ENCODE results near the gene EDEM3.
"Not testable (repeated sequence)": the region's sequence is repeated elsewhere in the genome, so short reads cannot be mapped to it uniquely, and the experiment has no call there.

EDEM3 gene, protein sequence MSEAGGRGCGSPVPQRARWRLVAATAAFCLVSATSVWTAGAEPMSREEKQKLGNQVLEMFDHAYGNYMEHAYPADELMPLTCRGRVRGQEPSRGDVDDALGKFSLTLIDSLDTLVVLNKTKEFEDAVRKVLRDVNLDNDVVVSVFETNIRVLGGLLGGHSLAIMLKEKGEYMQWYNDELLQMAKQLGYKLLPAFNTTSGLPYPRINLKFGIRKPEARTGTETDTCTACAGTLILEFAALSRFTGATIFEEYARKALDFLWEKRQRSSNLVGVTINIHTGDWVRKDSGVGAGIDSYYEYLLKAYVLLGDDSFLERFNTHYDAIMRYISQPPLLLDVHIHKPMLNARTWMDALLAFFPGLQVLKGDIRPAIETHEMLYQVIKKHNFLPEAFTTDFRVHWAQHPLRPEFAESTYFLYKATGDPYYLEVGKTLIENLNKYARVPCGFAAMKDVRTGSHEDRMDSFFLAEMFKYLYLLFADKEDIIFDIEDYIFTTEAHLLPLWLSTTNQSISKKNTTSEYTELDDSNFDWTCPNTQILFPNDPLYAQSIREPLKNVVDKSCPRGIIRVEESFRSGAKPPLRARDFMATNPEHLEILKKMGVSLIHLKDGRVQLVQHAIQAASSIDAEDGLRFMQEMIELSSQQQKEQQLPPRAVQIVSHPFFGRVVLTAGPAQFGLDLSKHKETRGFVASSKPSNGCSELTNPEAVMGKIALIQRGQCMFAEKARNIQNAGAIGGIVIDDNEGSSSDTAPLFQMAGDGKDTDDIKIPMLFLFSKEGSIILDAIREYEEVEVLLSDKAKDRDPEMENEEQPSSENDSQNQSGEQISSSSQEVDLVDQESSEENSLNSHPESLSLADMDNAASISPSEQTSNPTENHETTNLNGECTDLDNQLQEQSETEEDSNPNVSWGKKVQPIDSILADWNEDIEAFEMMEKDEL

DNA sequence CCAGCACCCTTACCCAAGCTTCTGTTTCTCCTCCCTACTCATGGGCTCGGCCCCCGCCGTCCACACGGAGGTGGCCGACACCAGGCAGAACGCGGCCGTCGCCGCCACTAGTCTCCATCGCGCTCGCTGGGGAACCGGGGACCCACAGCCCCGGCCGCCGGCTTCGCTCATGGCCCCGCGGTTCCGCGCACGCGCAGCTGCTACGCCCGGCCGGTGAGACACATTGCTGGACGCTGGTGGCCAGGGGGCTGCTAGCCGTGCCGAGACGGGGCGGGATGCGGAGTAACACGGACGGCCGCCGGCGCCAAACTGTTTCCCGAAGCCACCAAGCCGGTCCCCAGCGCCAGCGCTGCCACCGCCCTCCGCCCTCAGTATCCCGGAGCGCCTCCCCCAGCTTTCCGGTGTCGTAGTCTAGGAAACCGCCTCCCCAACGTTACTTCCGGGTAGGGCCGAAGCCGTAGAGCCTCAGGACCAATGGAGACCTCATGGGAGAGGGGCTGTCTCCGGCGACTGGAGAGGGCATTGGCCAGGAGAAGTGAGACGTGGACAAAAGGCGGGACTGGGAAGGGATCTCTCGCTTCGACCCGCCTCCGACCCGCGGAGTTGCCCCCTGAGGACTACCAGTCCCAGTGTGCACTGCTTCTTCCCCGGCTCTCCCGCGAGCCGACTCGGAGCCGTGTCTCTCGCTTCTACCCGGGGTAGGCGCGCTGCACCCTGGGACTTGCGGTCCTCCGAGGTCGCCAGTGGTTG lies at the start of gene EDEM3:
Gene EDEM3, minus strand, starts transcription at position 383 of the 750 bp plus-strand sequence. Its CDS starts 212 bp downstream, at position 171.
- peak; percentile 96 for DNase-seq (ENCODE audit: low read depth, low spot score)

DNA sequence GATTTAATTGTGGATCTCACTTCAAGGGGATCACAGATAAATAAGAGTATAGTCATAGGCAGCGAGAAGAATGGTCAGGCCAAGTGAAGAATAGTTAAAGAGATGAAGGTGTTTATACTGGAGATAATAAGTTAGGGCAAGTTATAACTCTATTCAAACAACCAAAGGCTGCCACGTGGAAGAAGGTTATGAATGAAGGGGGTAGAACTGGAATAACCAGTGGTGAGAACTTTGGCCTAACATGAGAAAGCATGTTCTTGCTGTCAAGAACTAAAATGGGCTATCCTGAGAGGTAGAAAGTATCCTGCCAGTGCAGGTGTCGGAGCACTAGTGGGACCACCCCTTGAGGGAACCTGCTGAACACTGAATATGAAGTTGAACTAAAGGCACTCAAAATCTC lies 49.6 kb upstream of the EDEM3 start:
- DNase-seq (ENCODE audit: low read depth, low spot score), result no peak

DNA sequence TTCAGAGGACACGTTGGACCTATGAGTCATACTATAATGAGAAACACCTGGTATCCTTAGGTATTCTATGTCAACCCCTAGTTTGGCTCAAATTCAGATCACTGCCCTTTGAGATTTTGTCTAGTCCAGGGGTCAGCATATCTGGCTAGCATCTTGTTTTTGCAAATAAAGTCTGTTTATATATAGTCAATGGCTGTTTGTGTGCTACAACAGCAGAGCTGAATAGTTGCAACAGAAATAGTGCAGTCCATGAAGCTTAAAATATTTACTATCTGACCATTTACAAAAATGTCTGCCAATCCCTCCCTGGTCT lies 48.5 kb upstream of the EDEM3 start:
- no peak for DNase-seq (ENCODE audit: low read depth, low spot score)

DNA sequence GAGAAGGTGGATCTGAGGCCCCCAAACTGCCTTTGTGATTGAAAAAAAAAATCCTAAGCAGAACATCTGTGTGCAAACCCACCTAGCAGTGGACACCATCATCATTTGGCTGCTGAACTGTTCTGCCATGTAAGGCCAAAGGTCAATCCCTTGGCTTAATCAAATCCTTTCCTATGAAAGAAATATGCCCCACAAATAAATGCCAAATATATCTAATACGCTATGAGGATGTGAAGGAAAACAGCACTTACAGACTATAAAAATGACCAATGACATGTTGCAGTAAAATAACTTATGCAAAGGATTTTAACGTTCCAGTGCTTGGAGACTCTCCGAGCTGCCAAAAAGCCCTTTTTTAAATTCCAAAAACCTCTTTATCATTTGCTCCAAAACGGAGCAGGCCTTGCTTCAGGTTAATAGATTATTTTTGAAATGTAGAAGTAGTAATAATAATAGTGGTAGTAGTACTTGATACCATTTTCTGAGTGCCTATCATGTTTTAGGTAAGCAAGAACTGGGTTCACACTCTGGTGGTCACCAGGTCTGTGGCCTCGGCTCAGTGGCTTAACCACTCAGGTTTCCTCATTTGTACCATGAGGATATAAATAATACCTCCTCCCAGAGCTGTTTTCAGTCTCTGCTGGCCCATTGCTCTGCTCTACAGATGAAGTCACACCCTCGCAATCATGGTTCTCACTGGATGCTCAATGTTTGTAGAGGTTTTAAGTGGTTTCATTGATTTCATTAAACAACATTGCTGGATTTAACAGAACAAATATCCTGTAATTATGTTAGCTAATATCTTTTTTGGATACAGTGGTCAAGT lies 47.9 kb upstream of the EDEM3 start:
- no peak for DNase-seq (ENCODE audit: low read depth, low spot score)

GRCh38 chr1:184801503-184801902 lies 46.8 kb upstream of the EDEM3 start:
- no peak for DNase-seq (ENCODE audit: low read depth, low spot score)

DNA sequence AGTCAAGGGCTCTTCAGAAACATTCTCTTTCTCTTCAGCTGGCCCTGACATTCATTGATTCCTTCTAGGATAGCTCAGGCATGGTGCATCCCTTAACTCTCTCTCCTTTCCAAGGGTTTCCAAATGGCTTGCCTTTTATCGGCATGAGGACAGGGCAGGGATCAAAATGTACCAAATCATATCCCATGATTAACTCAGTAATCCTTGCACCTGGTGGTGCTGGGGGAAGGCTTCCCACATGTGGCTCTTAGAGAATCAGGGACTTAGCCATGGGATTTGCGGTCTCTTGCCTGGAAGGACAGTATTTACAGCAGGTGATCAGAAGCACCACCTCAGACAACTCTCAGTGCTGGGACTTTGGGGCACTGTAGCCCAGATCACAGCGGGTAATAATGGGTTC lies 46.2 kb upstream of the EDEM3 start:
- DNase-seq (ENCODE audit: low read depth, low spot score), result no peak

GRCh38 chr1:184793967-184794366 lies 39.3 kb upstream of the EDEM3 start:
- no peak for DNase-seq (ENCODE audit: low read depth, low spot score)

DNA sequence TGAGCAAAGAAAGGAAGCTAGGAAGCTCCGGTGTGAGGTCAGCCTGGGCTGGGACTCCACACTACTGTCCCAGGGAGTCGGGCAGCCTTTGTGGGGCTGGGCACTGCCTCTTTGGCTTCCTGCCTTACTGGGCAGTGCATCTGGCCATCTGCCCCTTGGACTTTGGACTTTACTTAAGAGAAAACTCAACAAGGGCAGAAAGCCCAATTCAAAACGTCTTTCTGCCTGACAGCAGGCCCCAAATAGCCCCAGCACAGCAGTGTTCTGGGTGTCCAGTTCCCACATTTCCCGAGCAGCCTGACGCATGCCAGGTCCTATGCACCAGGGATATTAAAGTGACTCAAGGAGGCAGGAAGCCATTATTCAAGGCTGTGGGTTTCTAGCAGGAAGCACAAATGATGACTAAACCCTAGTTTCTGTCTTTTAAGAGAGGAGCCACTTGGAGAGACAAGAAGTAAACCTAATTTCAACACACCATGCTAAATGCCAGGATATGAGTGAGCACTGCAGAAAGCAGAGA lies 37.9 kb upstream of the EDEM3 start:
- DNase-seq (ENCODE audit: low read depth, low spot score), result no peak

GRCh38 chr1:184791550-184791900 lies 36.9 kb upstream of the EDEM3 start:
- DNase-seq (ENCODE audit: low read depth, low spot score), result no peak

DNA sequence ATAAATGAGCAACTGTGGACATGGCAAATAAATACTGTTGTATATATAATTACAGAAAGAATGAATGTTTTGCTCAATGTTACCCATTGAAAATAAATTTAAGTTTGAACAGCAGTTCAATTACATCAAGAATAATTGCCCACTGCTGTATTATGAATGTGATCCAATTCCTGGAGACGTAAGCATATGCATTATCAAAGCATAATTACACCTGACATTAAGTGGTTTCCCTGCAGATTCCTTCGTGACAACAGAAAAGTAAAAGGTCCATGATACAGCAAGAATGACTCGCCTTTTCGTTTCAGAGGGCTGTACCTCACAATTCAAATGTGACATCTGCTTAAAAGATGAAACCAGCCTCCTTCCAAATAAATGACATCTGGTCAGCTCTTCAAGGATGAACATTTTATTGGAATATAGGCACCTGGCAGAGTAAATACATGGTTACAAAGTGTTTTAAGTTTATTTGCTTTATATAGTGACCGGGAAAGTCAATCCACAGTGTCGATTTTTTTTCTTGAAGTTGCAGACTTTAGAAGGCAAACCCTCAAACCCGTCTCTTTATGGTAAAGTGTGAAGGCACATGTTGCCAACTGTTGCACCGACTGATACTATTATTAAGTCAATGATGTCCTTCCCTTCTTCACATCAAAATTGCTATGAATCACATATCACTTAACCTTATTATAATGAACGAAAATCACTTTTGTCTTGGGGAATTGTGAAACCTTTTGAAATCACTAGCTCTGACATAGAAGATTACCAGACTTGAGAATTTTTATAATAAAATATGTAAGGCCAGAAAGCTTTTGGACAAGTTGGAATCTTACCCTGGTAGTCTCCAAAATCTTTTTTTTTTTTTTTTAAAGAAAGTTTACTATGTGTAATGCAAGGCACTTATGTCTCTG lies 36.2 kb upstream of the EDEM3 start:
- no peak for DNase-seq (ENCODE audit: low read depth, low spot score)

- no peak for DNase-seq (ENCODE audit: low read depth, low spot score)
These were observed 35.2 kb upstream of the EDEM3 start for GRCh38 chr1:184789884-184790283.

- DNase-seq (ENCODE audit: low read depth, low spot score), result no peak
These were observed 34.3 kb upstream of the EDEM3 start for GRCh38 chr1:184788970-184789369.

DNA sequence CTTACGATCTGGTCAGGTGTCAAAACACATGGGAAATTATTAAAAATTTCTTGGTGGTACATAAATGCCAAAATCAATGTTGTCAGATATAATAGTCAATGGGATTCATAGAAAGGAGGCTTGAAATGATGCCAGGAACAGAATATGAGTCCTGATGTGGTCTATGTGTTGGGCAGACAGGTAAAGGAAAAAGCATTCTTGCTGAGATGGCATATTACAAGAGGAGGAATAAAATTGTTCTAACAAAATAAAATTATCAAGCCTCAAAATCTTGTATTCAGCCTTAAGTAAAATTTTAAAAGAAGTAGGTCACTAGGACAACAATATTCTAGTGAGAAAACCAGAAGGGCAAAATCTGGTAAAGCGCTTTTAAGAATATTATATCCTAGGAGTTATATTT lies 30.9 kb upstream of the EDEM3 start:
- no peak for DNase-seq (ENCODE audit: low read depth, low spot score)

GRCh38 chr1:184783723-184784122 lies 29.1 kb upstream of the EDEM3 start:
- not testable (repeated sequence) for DNase-seq (ENCODE audit: low read depth, low spot score)

DNA sequence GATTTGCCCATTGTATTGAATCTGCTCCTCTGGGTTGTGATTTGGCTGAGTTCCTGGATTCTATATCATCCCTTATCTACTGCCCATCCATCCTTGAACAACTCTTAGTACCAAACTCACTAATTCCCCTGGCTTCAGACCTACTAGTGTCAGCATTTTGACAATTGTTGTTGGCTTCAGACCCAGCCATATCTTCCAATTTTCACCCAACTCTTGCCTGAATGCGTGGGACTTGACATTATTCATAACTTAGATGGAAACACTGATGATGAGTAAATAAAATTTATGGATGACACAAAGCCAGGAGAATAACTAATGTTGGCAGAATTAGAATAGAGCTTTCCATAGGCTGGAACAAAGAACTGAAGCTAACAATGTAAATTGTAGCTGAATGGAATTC lies 27.3 kb upstream of the EDEM3 start:
- no peak for DNase-seq (ENCODE audit: low read depth, low spot score)

GRCh38 chr1:184775885-184776284 lies 21.2 kb upstream of the EDEM3 start:
- no peak for DNase-seq (ENCODE audit: low read depth, low spot score)

DNA sequence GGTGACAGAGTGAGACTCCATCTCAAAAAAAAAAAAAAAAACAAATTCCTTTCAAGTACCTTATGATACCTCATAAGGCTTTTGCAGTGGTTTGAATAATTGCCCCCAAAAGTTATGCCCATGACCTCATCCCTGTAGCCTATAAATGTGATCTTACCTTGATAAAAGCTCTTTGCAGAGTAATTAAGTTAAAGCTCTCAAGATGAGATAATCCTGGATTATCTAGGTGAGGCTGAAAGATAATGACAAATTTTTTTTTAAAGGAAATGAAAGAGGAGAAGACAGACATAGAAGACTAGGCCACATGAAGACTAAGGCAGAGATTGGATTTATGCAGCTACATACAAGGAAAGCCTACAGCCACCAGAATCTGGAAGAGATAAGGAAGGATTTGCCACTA lies 20.7 kb upstream of the EDEM3 start:
- DNase-seq (ENCODE audit: low read depth, low spot score), result no peak

DNA sequence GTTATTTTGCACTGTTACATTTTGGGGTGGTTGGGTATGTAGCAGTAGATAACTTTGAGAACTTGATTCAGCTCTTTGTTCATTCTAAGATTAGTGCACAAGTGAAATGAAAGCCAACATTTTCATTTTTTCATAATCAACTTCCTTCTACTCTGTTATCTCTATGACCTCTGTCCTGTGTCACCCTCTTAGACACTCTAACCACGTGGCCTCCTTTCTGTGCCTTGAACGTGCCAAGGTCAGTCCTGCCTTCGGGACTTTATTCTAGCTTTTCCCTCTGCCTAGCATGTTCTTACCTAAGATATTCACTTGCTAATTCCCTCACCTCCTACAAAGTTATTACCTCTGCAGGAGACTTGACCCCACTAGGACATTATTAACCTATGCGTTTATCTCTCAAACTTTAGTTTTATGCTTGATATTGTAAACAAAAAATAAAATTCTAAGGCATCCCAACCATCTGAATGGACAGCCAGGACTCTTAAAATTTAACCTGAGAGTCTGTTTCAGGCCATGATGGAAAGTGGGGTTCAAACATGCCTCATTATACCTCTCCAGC lies 19.2 kb upstream of the EDEM3 start:
- no peak for DNase-seq (ENCODE audit: low read depth, low spot score)

DNA sequence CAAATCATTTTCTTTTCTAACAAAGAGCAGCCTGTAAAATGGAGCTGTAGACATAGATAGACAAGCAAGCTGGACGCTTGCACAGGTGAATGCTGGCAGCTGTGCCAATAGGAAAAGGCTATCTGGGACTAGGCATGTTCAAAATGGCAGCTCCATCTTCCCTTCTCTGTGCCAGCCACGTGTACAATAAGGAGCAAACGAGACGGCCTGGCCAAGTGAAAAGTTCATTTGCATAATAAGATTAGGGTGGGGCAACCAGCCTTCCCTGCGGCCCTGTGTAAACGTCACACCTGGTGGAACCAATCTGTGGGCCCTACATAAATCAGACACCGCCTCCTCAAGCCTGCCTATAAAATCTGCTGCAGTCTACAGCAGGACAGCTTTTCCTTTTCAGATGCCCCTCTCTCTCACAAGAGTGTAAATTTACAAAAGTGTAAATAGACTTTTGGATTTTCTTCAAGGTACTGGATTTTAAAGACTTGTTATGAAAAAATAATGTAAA lies 16.6 kb upstream of the EDEM3 start:
- DNase-seq (ENCODE audit: low read depth, low spot score), result no peak

All from activated CD4-positive, CD25-positive, alpha-beta regulatory T cell treated with anti-CD3 and anti-CD28 coated beads, Interleukin-2, amount 50 U/mL, for 16 hours (primary cell).